Measurements from ENCODE around the gene UBE2K.
"Not testable (repeated sequence)": the region's sequence is repeated elsewhere in the genome, so short reads cannot be mapped to it uniquely, and the experiment has no call there.

UBE2K gene

DNA sequence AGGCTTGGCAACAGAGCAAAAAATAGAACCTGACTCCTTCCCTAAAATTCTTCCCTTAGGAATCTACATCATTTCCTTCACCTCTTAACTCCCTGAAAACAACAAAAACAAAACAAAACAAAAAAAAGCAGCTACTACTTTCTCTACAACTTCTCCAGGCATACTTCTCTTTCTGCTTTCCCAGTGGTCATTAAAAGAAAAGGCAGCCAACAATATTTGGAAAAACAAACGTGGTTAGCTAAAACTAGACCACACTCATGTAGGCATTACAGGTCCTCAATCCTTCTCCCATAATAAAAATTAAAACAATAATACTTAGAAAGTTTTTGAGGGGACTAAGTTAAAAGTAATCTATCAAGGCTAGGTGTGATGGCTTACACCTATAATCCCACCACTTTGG is 30.2 kb upstream of the UBE2K start:
- ATAC-seq, result no peak
- no peak overlapping the region for H3K27ac Mint-ChIP-seq
- DNase-seq, result no peak
- H3K9me3 Mint-ChIP-seq, result no peaks in the 10 kb centered on the region
- no peak overlapping the region for H3K4me3 Mint-ChIP-seq
- no peaks in the 10 kb centered on the region for H3K27me3 Mint-ChIP-seq
- no peaks in the 10 kb centered on the region for H3K36me3 Mint-ChIP-seq (ENCODE audit: low read depth)
- H3K4me1 Mint-ChIP-seq, result no peaks in the 10 kb centered on the region

DNA sequence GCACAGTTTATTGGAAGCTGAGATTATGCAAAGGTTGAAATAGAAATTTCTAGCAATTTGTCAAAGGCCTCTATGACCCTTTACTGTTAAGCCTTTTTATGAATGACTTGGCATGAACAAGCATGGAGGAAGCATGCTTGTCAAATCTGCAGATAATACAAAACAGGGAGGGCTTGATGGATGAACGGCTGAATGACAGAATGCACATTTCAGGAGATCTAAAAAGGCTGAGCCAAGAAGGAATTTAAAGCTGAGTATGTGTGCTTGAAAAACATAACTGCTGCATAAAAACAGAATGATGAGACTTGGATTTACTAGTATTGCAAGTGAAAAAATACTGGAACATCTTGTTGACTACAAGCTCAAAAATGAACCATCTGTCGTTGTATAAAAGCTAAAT is 29.0 kb upstream of the UBE2K start:
- ATAC-seq, result no peak
- no peaks in the 10 kb centered on the region for H3K9me3 Mint-ChIP-seq
- H3K4me1 Mint-ChIP-seq, result no peaks in the 10 kb centered on the region
- H3K27ac Mint-ChIP-seq, result no peak overlapping the region
- H3K27me3 Mint-ChIP-seq, result no peaks in the 10 kb centered on the region
- H3K36me3 Mint-ChIP-seq (ENCODE audit: low read depth), result no peaks in the 10 kb centered on the region
- H3K4me3 Mint-ChIP-seq, result no peak overlapping the region
- DNase-seq, result no peak

DNA sequence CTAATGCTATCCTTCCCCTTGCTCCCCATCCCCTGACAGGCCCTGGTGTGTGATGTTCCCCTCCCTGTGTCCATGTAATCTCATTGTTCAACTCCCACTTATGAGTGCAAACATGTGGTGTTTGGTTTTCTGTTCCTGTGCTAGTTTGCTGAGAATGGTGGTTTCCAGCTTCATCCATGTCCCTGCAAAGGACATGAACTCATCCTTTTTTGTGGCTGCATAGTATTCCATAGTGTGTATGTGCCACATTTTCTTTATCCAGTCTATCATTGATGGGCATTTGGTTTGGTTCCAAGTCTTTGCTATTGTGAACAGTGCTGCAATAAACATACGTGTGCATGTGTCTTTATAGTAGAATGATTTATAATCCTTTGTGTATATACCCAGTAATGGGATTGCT is 27.6 kb upstream of the UBE2K start:
- H3K4me1 Mint-ChIP-seq; DNase-seq; H3K36me3 Mint-ChIP-seq (ENCODE audit: low read depth); H3K9me3 Mint-ChIP-seq; ATAC-seq; H3K27ac Mint-ChIP-seq; H3K4me3 Mint-ChIP-seq; H3K27me3 Mint-ChIP-seq: not testable (repeated sequence)

DNA sequence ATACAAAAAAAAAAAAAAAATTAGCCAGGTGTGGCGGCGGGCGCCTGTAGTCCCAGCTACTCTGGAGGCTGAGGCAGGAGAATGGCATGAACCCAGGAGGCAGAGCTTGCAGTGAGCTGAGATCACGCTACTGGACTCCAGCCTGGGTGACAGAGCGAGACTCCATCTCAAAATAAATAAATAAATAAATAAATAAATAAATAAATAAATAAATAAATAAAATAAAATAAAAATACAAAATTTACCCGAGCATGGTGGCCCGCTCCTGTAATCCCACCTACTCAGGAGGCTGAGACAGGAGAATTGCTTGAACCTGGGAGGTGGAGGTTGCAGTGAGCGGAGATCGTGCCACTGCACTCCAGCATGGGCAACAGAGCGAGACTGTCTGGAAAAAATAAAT is 22.3 kb upstream of the UBE2K start:
- not testable (repeated sequence) for ATAC-seq, H3K27ac Mint-ChIP-seq, H3K9me3 Mint-ChIP-seq

DNA sequence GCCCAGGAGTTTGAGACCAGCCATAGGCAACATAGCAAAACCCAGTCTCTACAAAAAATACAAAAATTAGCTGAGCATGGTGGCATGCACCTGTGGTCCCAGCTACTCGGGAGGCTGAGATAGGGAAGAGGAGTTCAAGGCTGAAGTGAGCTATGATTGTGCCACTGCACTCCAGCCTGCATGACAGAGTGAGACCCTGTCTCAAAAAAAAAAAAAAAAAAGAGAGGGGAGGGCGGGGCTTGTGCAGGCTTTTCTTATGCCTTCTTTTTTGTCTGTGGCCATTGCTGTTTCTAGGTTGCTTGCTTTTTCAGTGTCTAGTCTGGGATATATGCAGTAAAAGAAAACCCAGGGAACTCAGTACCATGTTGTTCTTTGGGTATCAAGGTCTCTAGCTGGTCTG is 16.9 kb upstream of the UBE2K start:
- DNase-seq; H3K27ac Mint-ChIP-seq; ATAC-seq; H3K36me3 Mint-ChIP-seq (ENCODE audit: low read depth); H3K27me3 Mint-ChIP-seq; H3K4me1 Mint-ChIP-seq; H3K4me3 Mint-ChIP-seq; H3K9me3 Mint-ChIP-seq: not testable (repeated sequence)

More for the DNA sequence above, 22.3 kb upstream of the UBE2K start:
- H3K27me3 Mint-ChIP-seq; H3K4me1 Mint-ChIP-seq; DNase-seq; H3K36me3 Mint-ChIP-seq (ENCODE audit: low read depth); H3K4me3 Mint-ChIP-seq: not testable (repeated sequence)

DNA sequence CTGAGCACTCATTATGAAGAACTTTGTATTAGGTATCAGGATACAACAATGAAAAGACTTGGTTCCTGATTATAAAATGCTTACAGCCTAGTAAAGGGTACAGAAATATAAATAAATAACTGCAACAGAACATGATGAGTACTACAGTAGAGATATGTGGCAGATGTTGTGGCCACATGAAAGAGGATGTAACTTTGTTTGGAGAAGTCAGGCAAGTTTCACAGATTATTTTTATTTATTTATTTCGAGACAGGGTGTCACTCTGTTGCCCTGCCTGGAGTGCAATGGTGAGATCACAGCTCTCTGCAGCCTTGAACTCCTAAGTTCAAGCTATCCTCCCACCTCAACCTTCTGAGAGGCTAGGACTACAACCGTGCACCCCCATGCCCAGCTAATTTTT is 15.8 kb upstream of the UBE2K start:
- Mint-ChIP-seq H3K4me3 (no peak overlapping the region), H3K36me3 (ENCODE audit: low read depth) (no peaks in the 10 kb centered on the region), H3K27ac (no peak overlapping the region), H3K9me3 (no peaks in the 10 kb centered on the region), H3K27me3 (no peaks in the 10 kb centered on the region), H3K4me1 (peaks cover 2% of the 10 kb centered on the region)
- ATAC-seq, result no peak
- no peak for DNase-seq

DNA sequence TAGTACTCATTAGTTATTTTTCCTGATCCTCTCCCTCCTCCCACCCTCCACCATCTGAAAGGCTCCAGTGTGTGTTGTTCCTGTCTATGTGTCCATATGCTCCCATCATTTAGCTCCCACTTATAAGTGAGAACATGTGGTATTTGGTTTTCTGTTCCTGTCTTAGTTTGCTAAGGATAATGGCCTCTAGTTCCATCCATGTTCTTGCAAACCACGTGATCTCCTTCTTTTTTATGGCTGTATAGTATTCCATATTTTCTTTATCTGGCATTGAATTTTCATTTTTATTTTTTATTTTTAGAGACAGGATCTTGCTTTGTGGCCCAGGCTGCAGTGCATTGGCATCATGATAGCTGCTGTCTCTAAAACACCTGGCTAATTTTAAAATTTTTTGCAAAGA is 11.9 kb upstream of the UBE2K start:
- peaks cover 2% of the 10 kb centered on the region for H3K4me1 Mint-ChIP-seq
- no peak overlapping the region for H3K27ac Mint-ChIP-seq
- no peaks in the 10 kb centered on the region for H3K27me3 Mint-ChIP-seq
- H3K9me3 Mint-ChIP-seq, result no peaks in the 10 kb centered on the region
- DNase-seq, result no peak
- H3K4me3 Mint-ChIP-seq, result no peak overlapping the region
- no peak for ATAC-seq
- no peaks in the 10 kb centered on the region for H3K36me3 Mint-ChIP-seq (ENCODE audit: low read depth)

DNA sequence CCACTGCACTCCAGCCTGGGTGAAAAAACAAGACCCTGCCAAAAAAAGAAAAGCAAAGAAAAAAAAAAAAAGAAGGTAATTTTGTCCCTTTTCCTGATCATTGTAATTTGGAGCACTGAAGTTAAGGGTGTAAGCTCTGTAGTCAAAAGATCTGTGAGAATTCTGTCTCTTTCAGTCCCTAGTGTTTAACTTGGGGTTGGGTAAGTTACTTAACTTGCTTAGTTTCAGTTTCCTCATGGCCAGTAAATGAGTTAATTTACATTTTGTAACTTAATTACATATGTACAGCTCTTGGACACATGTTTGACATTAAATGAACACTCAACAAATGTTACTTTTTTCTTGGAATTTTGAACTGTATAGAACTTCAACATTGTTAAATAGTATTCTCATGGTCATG is 10.9 kb upstream of the UBE2K start:
- H3K27ac Mint-ChIP-seq, result no peak overlapping the region
- ATAC-seq (no peak), DNase-seq (no peak)
- H3K27me3 Mint-ChIP-seq, result no peaks in the 10 kb centered on the region
- H3K4me1 Mint-ChIP-seq, result peaks cover 2% of the 10 kb centered on the region
- H3K36me3 Mint-ChIP-seq (ENCODE audit: low read depth), result no peaks in the 10 kb centered on the region
- H3K4me3 Mint-ChIP-seq, result no peak overlapping the region
- H3K9me3 Mint-ChIP-seq, result no peaks in the 10 kb centered on the region

DNA sequence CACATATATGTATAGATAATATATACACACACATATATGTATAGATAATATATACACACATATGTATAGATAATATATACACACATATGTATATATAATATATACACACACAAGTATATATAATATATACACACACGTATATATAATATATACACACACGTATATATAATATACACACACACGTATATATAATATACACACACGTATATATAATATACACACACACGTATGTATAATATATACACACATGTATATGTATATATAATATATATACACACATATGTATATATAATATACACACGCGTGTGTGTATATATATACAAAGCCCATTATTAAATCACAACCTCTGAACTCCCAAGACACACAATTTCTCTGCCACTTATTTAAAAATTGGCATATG is 8.0 kb upstream of the UBE2K start:
- Mint-ChIP-seq H3K27ac (no peak overlapping the region), H3K36me3 (ENCODE audit: low read depth) (no peaks in the 10 kb centered on the region), H3K27me3 (no peaks in the 10 kb centered on the region), H3K4me3 (no peak overlapping the region), H3K9me3 (no peaks in the 10 kb centered on the region), H3K4me1 (no peaks in the 10 kb centered on the region)
- no peak for ATAC-seq
- no peak for DNase-seq

DNA sequence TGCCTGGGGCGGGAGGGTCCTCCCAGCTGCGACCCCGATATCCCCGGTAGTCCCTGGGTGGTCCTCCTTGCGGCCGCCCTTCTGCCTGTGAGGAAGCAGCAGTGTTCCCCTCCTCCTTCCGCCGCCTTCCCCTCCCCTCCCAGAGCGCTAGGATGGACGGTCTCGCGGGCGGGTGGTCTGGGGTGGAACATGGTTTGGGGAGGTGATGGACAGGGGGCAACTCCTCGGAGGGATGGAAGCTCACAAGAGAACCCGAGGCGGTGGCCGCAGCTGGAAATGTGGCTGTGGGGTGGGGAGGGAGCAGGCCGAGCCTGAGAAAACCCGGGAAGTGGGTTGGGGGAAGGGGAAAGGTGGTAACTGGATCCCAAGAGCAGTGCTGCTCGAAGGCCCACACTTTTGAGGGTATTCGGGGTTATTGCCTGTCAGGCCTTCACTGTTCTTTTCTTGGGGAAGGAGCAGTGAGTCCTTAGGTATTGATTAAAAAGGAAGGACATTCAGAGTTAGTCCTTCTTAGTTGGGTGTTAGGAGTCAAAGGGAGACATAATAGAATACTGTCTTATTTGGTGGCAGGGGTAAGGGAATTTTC is 581 bp downstream of the UBE2K start:
- Mint-ChIP-seq H3K27me3 (no peaks in the 10 kb centered on the region), H3K27ac (peak overlapping the region; percentile 99), H3K4me3 (peak overlapping the region; percentile 100), H3K36me3 (ENCODE audit: low read depth) (peaks cover 17% of the 10 kb centered on the region), H3K4me1 (peaks cover 42% of the 10 kb centered on the region), H3K9me3 (no peaks in the 10 kb centered on the region)
- peak; percentile 38 for ATAC-seq
- DNase-seq, result peak; percentile 53

DNA sequence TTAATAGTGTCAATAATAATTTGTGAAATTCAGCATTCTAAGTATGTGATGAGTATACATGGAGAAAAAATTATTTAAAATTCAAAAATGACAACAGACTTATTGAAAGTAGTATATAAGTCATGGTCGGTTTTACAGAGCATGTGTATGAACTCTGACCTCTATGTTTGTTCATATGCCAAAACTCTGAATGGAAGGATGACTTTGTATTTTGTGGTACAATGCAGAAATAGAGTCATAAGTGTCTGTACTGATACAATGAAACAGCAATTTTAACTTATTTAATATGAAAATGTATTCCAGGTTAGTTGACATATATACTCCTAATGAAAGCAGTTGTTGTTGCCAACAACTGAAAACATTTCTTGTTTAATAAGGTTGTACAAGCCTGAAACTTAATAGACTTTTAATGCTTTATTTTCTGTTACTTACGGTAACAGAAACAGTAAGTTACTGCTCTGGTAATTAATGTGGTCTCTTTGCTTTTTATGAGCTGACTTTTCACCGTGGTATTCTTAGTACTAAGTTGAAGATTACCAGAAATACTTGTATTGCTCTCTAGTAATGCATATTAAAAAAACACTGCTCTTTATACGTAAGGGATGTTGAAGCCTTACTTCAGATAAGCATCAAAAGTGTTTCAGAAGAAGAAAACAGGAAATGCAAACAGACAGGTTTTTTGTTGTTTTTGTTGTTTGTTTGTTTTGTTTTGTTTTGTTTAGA is 1.9 kb downstream of the UBE2K start:
- no peak for DNase-seq
- H3K4me1 Mint-ChIP-seq, result peaks cover 42% of the 10 kb centered on the region

DNA sequence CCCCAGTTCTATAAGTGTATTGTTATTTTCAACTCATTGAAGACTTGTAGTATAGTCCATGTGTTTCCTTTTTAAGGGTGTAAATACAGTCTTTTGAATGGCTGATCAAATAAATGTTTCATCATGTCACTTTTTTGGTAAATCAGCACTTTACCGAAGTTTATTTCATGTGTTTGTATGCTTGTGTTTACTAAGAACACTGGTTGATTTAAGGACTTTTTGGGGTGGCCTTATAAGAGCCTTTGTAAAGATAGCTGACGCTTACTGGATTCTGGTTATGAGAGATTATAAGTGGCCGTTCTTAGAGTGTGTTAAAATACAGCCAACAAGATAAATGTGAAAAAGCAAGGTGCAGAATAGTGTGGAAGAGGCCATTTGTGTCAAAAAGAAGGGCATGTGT is 2.6 kb downstream of the UBE2K start:
- ATAC-seq (no peak), DNase-seq (no peak)
- Mint-ChIP-seq H3K27ac (peak overlapping the region; percentile 1), H3K36me3 (ENCODE audit: low read depth) (peaks cover 21% of the 10 kb centered on the region), H3K27me3 (no peaks in the 10 kb centered on the region), H3K4me1 (peaks cover 45% of the 10 kb centered on the region), H3K9me3 (no peaks in the 10 kb centered on the region), H3K4me3 (peak overlapping the region; percentile 100)

More for the DNA sequence above, 1.9 kb downstream of the UBE2K start:
- H3K4me3 Mint-ChIP-seq, result peak overlapping the region; percentile 100
- no peak for ATAC-seq
- H3K27ac Mint-ChIP-seq, result peak overlapping the region; percentile 99
- H3K36me3 Mint-ChIP-seq (ENCODE audit: low read depth), result peaks cover 17% of the 10 kb centered on the region
- no peaks in the 10 kb centered on the region for H3K27me3 Mint-ChIP-seq
- no peaks in the 10 kb centered on the region for H3K9me3 Mint-ChIP-seq

DNA sequence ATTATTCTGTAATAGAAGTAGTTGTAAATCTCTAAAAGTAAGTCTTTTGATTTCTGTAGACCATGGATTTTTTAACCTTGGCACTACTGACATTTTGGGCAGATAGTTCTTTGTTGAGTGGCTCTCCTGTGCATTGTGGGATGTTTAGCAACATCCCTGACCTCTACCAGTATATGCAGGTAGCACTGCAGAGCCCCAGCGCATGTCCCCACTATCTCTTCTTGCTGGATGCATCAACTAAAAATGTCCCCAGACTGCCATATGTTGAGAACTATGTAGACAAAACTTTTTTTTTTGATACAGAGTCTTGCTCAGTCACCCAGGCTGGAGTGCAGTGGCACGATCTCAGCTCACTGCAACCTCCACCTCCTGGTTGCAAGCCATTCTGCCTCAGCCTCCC is 4.8 kb downstream of the UBE2K start:
- H3K27ac Mint-ChIP-seq, result no peak overlapping the region
- peaks cover 42% of the 10 kb centered on the region for H3K4me1 Mint-ChIP-seq
- no peaks in the 10 kb centered on the region for H3K9me3 Mint-ChIP-seq
- no peaks in the 10 kb centered on the region for H3K27me3 Mint-ChIP-seq
- no peak for ATAC-seq
- no peak overlapping the region for H3K4me3 Mint-ChIP-seq
- H3K36me3 Mint-ChIP-seq (ENCODE audit: low read depth), result peaks cover 26% of the 10 kb centered on the region
- DNase-seq, result no peak

DNA sequence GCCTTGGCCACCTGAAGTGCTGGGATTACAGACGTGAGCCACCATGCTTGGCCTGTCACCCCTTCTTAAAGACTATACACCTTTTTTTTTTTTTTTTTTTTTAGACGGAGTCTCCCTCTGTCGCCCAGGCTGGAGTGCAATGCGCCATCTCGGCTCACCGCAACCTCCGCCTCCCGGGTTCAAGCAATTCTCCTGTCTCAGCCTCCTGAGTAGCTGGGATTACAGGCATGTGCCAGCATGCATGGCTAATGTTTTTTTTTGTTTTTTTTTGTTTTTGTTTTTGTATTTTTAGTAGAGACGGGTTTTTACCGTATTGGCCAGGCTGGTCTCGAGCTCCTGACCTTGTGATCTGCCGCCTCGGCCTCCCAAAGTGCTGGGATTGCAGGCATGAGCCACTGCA is 6.9 kb downstream of the UBE2K start:
- DNase-seq, H3K27me3 Mint-ChIP-seq, H3K9me3 Mint-ChIP-seq, H3K4me3 Mint-ChIP-seq, H3K27ac Mint-ChIP-seq, ATAC-seq: not testable (repeated sequence)
- H3K36me3 Mint-ChIP-seq (ENCODE audit: low read depth), result peaks cover 19% of the 10 kb centered on the region
- H3K4me1 Mint-ChIP-seq, result peaks cover 49% of the 10 kb centered on the region

DNA sequence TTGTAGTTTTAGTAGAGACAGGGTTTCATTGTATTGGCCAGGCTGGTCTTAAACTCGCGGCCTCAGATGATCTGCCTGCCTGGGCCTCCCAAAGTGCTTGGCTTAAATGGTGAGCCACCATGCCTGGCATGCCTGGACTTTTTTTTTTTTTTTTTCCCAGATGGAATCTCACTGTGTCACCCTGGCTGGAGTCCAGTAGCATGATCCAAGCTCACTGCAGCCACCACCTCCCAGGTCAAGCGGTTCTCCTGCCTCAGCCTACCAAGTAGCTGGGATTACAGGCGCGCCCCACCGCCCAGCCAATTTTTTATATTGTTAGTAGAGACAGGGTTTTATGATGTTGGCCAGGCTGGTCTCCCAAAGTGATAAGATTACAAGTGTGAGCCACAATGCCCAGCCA is 8.4 kb downstream of the UBE2K start:
- Mint-ChIP-seq H3K36me3 (ENCODE audit: low read depth) (peaks cover 19% of the 10 kb centered on the region), H3K4me3 (no peak overlapping the region), H3K9me3 (no peaks in the 10 kb centered on the region), H3K27me3 (no peaks in the 10 kb centered on the region), H3K4me1 (peaks cover 43% of the 10 kb centered on the region), H3K27ac (no peak overlapping the region)
- DNase-seq, result no peak
- ATAC-seq, result no peak
